ENCODE measurements around the gene CORIN.
A peak's percentile ranks its signal among the peaks of the same experiment; 100 is the strongest.

Gene CORIN

DNA sequence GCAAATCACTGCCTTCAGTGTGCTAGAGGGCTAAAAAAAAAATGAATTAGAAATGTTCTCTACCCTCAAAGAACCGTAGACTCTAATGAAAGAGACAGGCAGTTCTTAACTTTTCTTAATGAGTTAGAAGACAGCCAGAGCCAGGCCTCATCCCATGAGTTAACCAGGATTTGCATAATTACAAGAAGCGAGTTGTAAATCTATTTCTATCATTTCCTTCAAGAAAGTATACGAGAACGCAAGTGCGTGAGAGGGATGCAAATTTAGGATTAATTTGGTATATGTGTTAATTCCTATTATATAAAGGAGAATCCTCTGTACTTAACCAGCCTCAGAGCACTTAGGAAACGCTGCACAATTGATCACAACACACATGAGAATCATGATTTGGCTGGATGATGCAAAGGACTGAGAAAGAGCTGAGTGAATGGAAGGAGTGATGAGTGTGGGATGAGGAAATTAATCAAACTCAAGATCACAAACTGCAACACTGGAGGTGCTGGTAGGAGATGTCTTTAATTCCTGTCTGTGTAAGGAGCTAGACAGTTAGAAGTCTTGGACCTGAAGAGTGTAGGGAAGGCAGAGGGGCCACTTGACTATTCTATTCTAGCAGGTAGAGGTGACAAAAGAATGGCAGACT, 195.6 kb downstream of the CORIN start:
- H3K4me3 ChIP-seq (ENCODE audit: low read length, poor library complexity, severe bottlenecking) = no peak overlapping the region
- H3F3A ChIP-seq (ENCODE audit: low read depth) = no peaks in the 10 kb centered on the region
- H3K36me3 ChIP-seq (ENCODE audit: insufficient read depth, low read length) = no peaks in the 10 kb centered on the region
- no peak for TF ChIP-seq EZH2phosphoT487 (IDR thresholded peaks at IDR 0.05; ENCODE audit: borderline replicate concordance)
- H2AFZ ChIP-seq (ENCODE audit: low read length) = no peak overlapping the region
- H3K9me2 ChIP-seq (replicated peaks; ENCODE audit: low read depth, low read length) = no peaks in the 10 kb centered on the region
- H3K9me3 ChIP-seq (ENCODE audit: insufficient read depth, low read depth, low read length) = no peaks in the 10 kb centered on the region
- no peak overlapping the region for H3K4me2 ChIP-seq (ENCODE audit: low read depth, low read length, poor library complexity, severe bottlenecking)
- no peak overlapping the region for H3K9ac ChIP-seq (ENCODE audit: low read depth, low read length, poor library complexity, severe bottlenecking)
- no peaks in the 10 kb centered on the region for H4K20me1 ChIP-seq (ENCODE audit: insufficient read depth, low read length, poor library complexity, severe bottlenecking)
- H3K79me2 ChIP-seq (ENCODE audit: insufficient read depth, low read length) = no peaks in the 10 kb centered on the region
- no peaks in the 10 kb centered on the region for H3K27me3 ChIP-seq (ENCODE audit: insufficient read depth, low read length, poor library complexity, severe bottlenecking)
- H3K4me1 ChIP-seq (ENCODE audit: insufficient read depth, low read length, poor library complexity, severe bottlenecking) = peaks cover 42% of the 10 kb centered on the region

DNA sequence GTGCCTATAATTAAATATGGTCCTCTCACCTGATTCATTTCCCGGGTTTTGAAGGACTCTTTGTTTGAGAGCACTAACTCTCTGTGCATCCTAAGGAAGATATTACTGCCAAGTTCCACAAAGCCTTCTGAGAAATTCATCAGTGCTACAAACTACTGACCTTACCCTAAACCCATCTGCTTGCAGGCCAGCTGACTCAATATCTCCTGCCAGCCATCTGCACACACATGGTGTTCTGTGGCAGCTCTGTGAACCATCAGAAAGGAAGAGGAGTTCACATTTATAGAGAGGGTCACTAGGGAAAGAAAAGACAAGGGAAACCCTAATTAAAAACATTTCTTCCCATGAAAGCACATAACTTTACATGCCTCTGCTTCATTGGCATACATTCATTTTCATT, 196.1 kb downstream of the CORIN start:
- Histone ChIP-seq H3F3A (ENCODE audit: low read depth) (no peaks in the 10 kb centered on the region), H3K4me1 (ENCODE audit: insufficient read depth, low read length, poor library complexity, severe bottlenecking) (peaks cover 42% of the 10 kb centered on the region), H2AFZ (ENCODE audit: low read length) (no peak overlapping the region), H3K9me3 (ENCODE audit: insufficient read depth, low read depth, low read length) (no peaks in the 10 kb centered on the region), H3K9ac (ENCODE audit: low read depth, low read length, poor library complexity, severe bottlenecking) (no peak overlapping the region), H3K4me2 (ENCODE audit: low read depth, low read length, poor library complexity, severe bottlenecking) (no peak overlapping the region), H3K9me2 (replicated peaks; ENCODE audit: low read depth, low read length) (no peaks in the 10 kb centered on the region), H4K20me1 (ENCODE audit: insufficient read depth, low read length, poor library complexity, severe bottlenecking) (no peaks in the 10 kb centered on the region), H3K27me3 (ENCODE audit: insufficient read depth, low read length, poor library complexity, severe bottlenecking) (no peaks in the 10 kb centered on the region), H3K36me3 (ENCODE audit: insufficient read depth, low read length) (no peaks in the 10 kb centered on the region), H3K79me2 (ENCODE audit: insufficient read depth, low read length) (no peaks in the 10 kb centered on the region), H3K4me3 (ENCODE audit: low read length, poor library complexity, severe bottlenecking) (no peak overlapping the region)
- no peak for TF ChIP-seq EZH2phosphoT487 (IDR thresholded peaks at IDR 0.05; ENCODE audit: borderline replicate concordance)
- TF ChIP-seq, protein P1, sequence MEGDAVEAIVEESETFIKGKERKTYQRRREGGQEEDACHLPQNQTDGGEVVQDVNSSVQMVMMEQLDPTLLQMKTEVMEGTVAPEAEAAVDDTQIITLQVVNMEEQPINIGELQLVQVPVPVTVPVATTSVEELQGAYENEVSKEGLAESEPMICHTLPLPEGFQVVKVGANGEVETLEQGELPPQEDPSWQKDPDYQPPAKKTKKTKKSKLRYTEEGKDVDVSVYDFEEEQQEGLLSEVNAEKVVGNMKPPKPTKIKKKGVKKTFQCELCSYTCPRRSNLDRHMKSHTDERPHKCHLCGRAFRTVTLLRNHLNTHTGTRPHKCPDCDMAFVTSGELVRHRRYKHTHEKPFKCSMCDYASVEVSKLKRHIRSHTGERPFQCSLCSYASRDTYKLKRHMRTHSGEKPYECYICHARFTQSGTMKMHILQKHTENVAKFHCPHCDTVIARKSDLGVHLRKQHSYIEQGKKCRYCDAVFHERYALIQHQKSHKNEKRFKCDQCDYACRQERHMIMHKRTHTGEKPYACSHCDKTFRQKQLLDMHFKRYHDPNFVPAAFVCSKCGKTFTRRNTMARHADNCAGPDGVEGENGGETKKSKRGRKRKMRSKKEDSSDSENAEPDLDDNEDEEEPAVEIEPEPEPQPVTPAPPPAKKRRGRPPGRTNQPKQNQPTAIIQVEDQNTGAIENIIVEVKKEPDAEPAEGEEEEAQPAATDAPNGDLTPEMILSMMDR (conservative IDR thresholded peaks at IDR 0.05; ENCODE audit: low read length) = no peak

DNA sequence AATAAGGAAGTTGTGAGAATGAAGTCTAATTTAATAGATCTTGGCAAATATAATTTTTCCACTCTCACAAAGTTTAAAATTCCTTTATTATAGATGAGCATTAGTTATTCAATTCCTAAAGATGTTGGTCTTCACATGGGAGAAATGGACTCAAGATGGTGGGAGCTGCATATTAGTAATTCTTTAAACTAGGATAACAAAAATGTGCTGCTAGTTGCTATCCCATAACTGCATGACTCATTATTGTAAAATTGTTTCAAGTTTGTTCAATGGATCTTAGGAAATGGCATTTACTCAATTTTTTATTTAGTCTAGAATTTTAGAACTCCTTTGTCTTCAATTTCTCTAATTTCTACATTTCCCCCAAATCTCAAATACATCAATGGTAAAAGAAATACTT, 197.0 kb downstream of the CORIN start:
- Histone ChIP-seq H3F3A (ENCODE audit: low read depth) (no peaks in the 10 kb centered on the region), H3K27me3 (ENCODE audit: insufficient read depth, low read length, poor library complexity, severe bottlenecking) (no peaks in the 10 kb centered on the region), H3K4me2 (ENCODE audit: low read depth, low read length, poor library complexity, severe bottlenecking) (no peak overlapping the region), H3K36me3 (ENCODE audit: insufficient read depth, low read length) (no peaks in the 10 kb centered on the region), H3K9me3 (ENCODE audit: insufficient read depth, low read depth, low read length) (no peaks in the 10 kb centered on the region), H3K4me1 (ENCODE audit: insufficient read depth, low read length, poor library complexity, severe bottlenecking) (peaks cover 42% of the 10 kb centered on the region), H3K4me3 (ENCODE audit: low read length, poor library complexity, severe bottlenecking) (no peak overlapping the region), H3K79me2 (ENCODE audit: insufficient read depth, low read length) (no peaks in the 10 kb centered on the region), H4K20me1 (ENCODE audit: insufficient read depth, low read length, poor library complexity, severe bottlenecking) (no peaks in the 10 kb centered on the region), H3K9ac (ENCODE audit: low read depth, low read length, poor library complexity, severe bottlenecking) (no peak overlapping the region), H2AFZ (ENCODE audit: low read length) (no peak overlapping the region; the same call in 1 of the 2 replicates), H3K9me2 (replicated peaks; ENCODE audit: low read depth, low read length) (no peaks in the 10 kb centered on the region)
- TF ChIP-seq EZH2phosphoT487 (IDR thresholded peaks at IDR 0.05; ENCODE audit: borderline replicate concordance) = no peak
- TF ChIP-seq, protein P1 (conservative IDR thresholded peaks at IDR 0.05; ENCODE audit: low read length) = no peak

DNA sequence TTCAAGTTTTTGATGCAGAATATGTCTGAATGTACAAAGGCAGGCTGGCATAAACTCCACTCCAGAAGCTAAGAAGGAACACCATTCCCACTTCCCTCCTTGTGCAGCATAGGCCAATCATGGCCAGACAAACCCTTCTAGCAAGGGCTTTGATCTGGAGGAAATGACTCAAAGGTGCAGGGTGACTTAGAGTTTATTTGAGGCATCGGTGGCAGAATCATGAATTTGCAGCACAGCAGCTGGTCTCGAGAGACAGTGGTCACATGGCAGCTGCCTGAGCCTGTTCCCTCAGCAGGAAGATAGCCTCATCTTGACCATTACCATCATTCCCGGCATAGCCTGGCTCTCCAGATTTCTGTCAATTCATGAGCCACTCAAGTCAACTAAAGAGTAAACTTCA, 198.3 kb downstream of the CORIN start:
- no peak overlapping the region for H3K9ac ChIP-seq (ENCODE audit: low read depth, low read length, poor library complexity, severe bottlenecking)
- H3K27me3 ChIP-seq (ENCODE audit: insufficient read depth, low read length, poor library complexity, severe bottlenecking) = no peaks in the 10 kb centered on the region
- H3K4me3 ChIP-seq (ENCODE audit: low read length, poor library complexity, severe bottlenecking) = peak overlapping the region; percentile 18
- no peaks in the 10 kb centered on the region for H3K9me3 ChIP-seq (ENCODE audit: insufficient read depth, low read depth, low read length)
- no peaks in the 10 kb centered on the region for H3K36me3 ChIP-seq (ENCODE audit: insufficient read depth, low read length)
- H2AFZ ChIP-seq (ENCODE audit: low read length) = no peak overlapping the region
- H4K20me1 ChIP-seq (ENCODE audit: insufficient read depth, low read length, poor library complexity, severe bottlenecking) = no peaks in the 10 kb centered on the region
- TF ChIP-seq EZH2phosphoT487 (IDR thresholded peaks at IDR 0.05; ENCODE audit: borderline replicate concordance) = no peak
- TF ChIP-seq, protein P1 (conservative IDR thresholded peaks at IDR 0.05; ENCODE audit: low read length) = no peak
- peak overlapping the region; percentile 38 for H3K4me2 ChIP-seq (ENCODE audit: low read depth, low read length, poor library complexity, severe bottlenecking)
- H3K79me2 ChIP-seq (ENCODE audit: insufficient read depth, low read length) = no peaks in the 10 kb centered on the region
- H3K9me2 ChIP-seq (replicated peaks; ENCODE audit: low read depth, low read length) = no peaks in the 10 kb centered on the region
- H3F3A ChIP-seq (ENCODE audit: low read depth) = no peaks in the 10 kb centered on the region
- H3K4me1 ChIP-seq (ENCODE audit: insufficient read depth, low read length, poor library complexity, severe bottlenecking) = peaks cover 42% of the 10 kb centered on the region

Data from Loucy (cell line).